Measurements from ENCODE around the gene STK24. TPM values are rescaled to one million over a fixed set of nuclear protein-coding genes. Genes with fewer than 3 reads are reported as not detected.

The STK24 gene
- total and polyA plus RNA-seq, 2 of the 4 experiments (the other 2 are of a cell fraction): 29.2 to 43.4 TPM

DNA sequence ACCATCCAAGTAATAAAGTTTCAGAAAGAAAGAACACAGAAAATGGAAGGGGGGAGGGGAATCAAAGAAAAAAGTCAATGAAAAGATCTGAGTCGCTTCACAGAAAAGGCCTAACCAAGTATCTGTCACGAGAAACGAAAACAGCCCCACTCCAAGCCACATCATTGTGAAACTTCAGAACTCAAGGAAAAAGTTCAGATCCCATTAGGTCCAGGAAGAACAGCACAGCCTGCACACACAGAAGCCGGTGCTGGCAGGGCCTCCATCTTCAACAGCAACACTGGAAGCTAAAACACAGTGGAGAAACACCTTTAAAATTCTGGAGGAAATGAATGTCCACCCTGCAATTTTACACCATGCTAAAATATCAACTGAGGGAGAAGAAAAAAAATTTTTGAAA lies 8.0 kb downstream of the STK24 start:
- H2AK9ac ChIP-seq (replicated peaks; ENCODE audit: low read depth, low read length, poor library complexity): no peak overlapping the region
- dilution Hi-C loops (cut with HindIII; ENCODE audit: low sequenced_read_pairs, unreplicated experiment) (no loop called here), intact Hi-C loops (cut with micrococcal nuclease) (no loop called here), in situ Hi-C loops (cut with MboI; ENCODE audit: low sequenced_read_pairs) (no loop called here)
- H4K8ac ChIP-seq (ENCODE audit: low read depth in 2 of 2, low read length in 2 of 2): no peak overlapping the region
- POLR2A ChIA-PET (ENCODE audit: unreplicated experiment): no interaction called here
- H3K23ac ChIP-seq (ENCODE audit: low read depth, low read length): no peak overlapping the region
- no peak overlapping the region for H2AK5ac ChIP-seq (ENCODE audit: low read depth, low read length)
- no peak overlapping the region for H3K4ac ChIP-seq (ENCODE audit: low read depth, low read length)
- H3K36me3 ChIP-seq (ENCODE audit: control insufficient read depth, insufficient read depth, low read length): peaks cover 2% of the 10 kb centered on the region; the same call in 1 of the 2 replicates
- CTCF ChIA-PET: no interaction called here
- no peak overlapping the region for H4K5ac ChIP-seq (ENCODE audit: low read depth, low read length)
- no peak overlapping the region for H4K91ac ChIP-seq (ENCODE audit: insufficient read depth, low read depth, low read length)
- no TSS peak for BruUV-seq (replicated peaks)
- no peak overlapping the region for H2BK15ac ChIP-seq (ENCODE audit: low read depth, low read length)
- H3K79me1 ChIP-seq (ENCODE audit: low read depth in 1 of 2, low read length in 2 of 2): peaks cover 9 to 79% of the 10 kb centered on the region in 2 experiments
- H3K56ac ChIP-seq (ENCODE audit: extremely low read depth, insufficient read depth, low read length): no peak overlapping the region
- H3K9me1 ChIP-seq (ENCODE audit: insufficient read depth, low read length): peaks cover 25% of the 10 kb centered on the region
- no peak overlapping the region for H2BK120ac ChIP-seq (ENCODE audit: low read depth, low read length)
- no peak overlapping the region for H3K9ac ChIP-seq (ENCODE audit: low read depth, low read length)
- H2BK5ac ChIP-seq (ENCODE audit: low read depth, low read length, poor library complexity, severe bottlenecking): no peak overlapping the region
- H3K4me1 ChIP-seq (ENCODE audit: control insufficient read depth, insufficient read depth, low read length): peaks cover 29% of the 10 kb centered on the region
- no peak overlapping the region for H3K4me2 ChIP-seq (ENCODE audit: low read depth, low read length)
- TF ChIP-seq, protein P1, sequence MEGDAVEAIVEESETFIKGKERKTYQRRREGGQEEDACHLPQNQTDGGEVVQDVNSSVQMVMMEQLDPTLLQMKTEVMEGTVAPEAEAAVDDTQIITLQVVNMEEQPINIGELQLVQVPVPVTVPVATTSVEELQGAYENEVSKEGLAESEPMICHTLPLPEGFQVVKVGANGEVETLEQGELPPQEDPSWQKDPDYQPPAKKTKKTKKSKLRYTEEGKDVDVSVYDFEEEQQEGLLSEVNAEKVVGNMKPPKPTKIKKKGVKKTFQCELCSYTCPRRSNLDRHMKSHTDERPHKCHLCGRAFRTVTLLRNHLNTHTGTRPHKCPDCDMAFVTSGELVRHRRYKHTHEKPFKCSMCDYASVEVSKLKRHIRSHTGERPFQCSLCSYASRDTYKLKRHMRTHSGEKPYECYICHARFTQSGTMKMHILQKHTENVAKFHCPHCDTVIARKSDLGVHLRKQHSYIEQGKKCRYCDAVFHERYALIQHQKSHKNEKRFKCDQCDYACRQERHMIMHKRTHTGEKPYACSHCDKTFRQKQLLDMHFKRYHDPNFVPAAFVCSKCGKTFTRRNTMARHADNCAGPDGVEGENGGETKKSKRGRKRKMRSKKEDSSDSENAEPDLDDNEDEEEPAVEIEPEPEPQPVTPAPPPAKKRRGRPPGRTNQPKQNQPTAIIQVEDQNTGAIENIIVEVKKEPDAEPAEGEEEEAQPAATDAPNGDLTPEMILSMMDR (conservative IDR thresholded peaks at IDR 0.05; ENCODE audit: low read depth, low read length): no peak
- TF ChIP-seq MXI1 (IDR thresholded peaks at IDR 0.05; ENCODE audit: borderline replicate concordance, low read depth, low read length): no peak
- TF ChIP-seq SMC3 (IDR thresholded peaks at IDR 0.05; ENCODE audit: low read depth, low read length): no peak
- TF ChIP-seq, protein P2, sequence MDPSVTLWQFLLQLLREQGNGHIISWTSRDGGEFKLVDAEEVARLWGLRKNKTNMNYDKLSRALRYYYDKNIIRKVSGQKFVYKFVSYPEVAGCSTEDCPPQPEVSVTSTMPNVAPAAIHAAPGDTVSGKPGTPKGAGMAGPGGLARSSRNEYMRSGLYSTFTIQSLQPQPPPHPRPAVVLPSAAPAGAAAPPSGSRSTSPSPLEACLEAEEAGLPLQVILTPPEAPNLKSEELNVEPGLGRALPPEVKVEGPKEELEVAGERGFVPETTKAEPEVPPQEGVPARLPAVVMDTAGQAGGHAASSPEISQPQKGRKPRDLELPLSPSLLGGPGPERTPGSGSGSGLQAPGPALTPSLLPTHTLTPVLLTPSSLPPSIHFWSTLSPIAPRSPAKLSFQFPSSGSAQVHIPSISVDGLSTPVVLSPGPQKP (IDR thresholded peaks at IDR 0.05; ENCODE audit: borderline replicate concordance, low read depth, low read length): no peak
- TF ChIP-seq RFX5 (IDR thresholded peaks at IDR 0.05; ENCODE audit: low read depth, low read length): no peak
- TF ChIP-seq RCOR1 (IDR thresholded peaks at IDR 0.05; ENCODE audit: insufficient replicate concordance, low read length): no peak
- TF ChIP-seq, protein P3, sequence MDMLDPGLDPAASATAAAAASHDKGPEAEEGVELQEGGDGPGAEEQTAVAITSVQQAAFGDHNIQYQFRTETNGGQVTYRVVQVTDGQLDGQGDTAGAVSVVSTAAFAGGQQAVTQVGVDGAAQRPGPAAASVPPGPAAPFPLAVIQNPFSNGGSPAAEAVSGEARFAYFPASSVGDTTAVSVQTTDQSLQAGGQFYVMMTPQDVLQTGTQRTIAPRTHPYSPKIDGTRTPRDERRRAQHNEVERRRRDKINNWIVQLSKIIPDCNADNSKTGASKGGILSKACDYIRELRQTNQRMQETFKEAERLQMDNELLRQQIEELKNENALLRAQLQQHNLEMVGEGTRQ (IDR thresholded peaks at IDR 0.05; ENCODE audit: low read depth, low read length): no peak
- no peak for TF ChIP-seq POLR2A (IDR thresholded peaks at IDR 0.05; ENCODE audit: low read depth, low read length)
- TF ChIP-seq MAZ (IDR thresholded peaks at IDR 0.05; ENCODE audit: borderline replicate concordance, low read depth, low read length): no peak
- no peak for TF ChIP-seq CHD1 (IDR thresholded peaks at IDR 0.05; ENCODE audit: low read depth, low read length)
- TF ChIP-seq RAD21 (IDR thresholded peaks at IDR 0.05; ENCODE audit: low read length): no peak
- TF ChIP-seq BHLHE40 (IDR thresholded peaks at IDR 0.05; ENCODE audit: low read depth, low read length): no peak
- TF ChIP-seq CEBPB (IDR thresholded peaks at IDR 0.05; ENCODE audit: low read depth, low read length): no peak
- no peak for TF ChIP-seq MAFK (IDR thresholded peaks at IDR 0.05; ENCODE audit: low read depth, low read length)
- no peak for TF ChIP-seq NFE2L2 (IDR thresholded peaks at IDR 0.05; ENCODE audit: low read depth, low read length)
- WGBS, 2 experiments (ENCODE audit: extremely low coverage in 2 of 2, insufficient read length in 1 of 2): no CpG with 5 or more reads among the region's 4 CpGs
- DNase-seq: no peak
- H3K4me3 ChIP-seq (ENCODE audit: insufficient read depth, low read depth, low read length): no peak overlapping the region
- no peak overlapping the region for H2BK20ac ChIP-seq (ENCODE audit: low read depth, low read length)
- no peaks in the 10 kb centered on the region for H3K9me3 ChIP-seq (ENCODE audit: control insufficient read depth, insufficient read depth, low read length)
- no peaks in the 10 kb centered on the region for H3K27me3 ChIP-seq (ENCODE audit: control insufficient read depth, insufficient read depth, low read length)
- H3K27ac ChIP-seq (ENCODE audit: insufficient read depth, low read length): no peak overlapping the region
- no peak overlapping the region for H2AFZ ChIP-seq (replicated peaks; ENCODE audit: low read length, poor library complexity)
- peaks cover 94% of the 10 kb centered on the region for H4K20me1 ChIP-seq (ENCODE audit: insufficient read depth, low read length)
- no peak overlapping the region for H3K14ac ChIP-seq (replicated peaks; ENCODE audit: low read depth, low read length)
- no peak for ATAC-seq (ENCODE audit: low read depth)
- H3K18ac ChIP-seq (ENCODE audit: low read depth, low read length): no peak overlapping the region
